ENCODE data around the gene AKIRIN2. TPM values are rescaled to one million over a fixed set of nuclear protein-coding genes. Genes with fewer than 3 reads are reported as not detected.

AKIRIN2 gene
- total RNA-seq, 1 experiment from 2014 or later = 32.9 TPM

DNA sequence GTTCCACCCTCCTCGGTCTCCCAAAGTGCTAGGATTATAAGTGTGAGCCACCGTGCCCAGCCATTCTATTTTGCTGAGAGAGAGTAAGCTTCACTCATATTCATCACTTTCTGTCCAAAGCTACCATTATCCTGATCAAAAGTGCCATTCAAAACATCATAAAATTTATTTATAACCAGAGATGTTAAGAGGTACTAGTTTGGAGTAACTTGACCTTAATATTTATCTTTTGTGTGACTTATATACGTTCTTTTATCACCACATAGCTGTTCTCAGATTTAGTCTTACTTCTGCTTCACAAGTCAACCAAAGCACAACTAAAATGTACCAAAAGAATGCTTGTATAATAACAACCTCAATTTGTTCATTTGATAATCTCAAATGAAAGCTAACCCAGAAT is 18.1 kb downstream of the AKIRIN2 start:
- no peak for DNase-seq
- H3K36me3 ChIP-seq (replicated peaks; ENCODE audit: control insufficient read depth, insufficient read depth, low read length) = peaks cover 1% of the 10 kb centered on the region
- no peak overlapping the region for H3K4me3 ChIP-seq (ENCODE audit: insufficient read depth, low read depth, low read length)
- no peaks in the 10 kb centered on the region for H3K27me3 ChIP-seq (ENCODE audit: control insufficient read depth, insufficient read depth, low read length)

- no peak for DNase-seq
- H3K4me3 ChIP-seq (ENCODE audit: insufficient read depth, low read depth, low read length) = no peak overlapping the region
- H3K27me3 ChIP-seq (ENCODE audit: control insufficient read depth, insufficient read depth, low read length) = no peaks in the 10 kb centered on the region
- H3K36me3 ChIP-seq (replicated peaks; ENCODE audit: control insufficient read depth, insufficient read depth, low read length) = peaks cover 1% of the 10 kb centered on the region
Measured at GRCh38 chr6:87682310-87682709, 19.7 kb downstream of the AKIRIN2 start.

DNA sequence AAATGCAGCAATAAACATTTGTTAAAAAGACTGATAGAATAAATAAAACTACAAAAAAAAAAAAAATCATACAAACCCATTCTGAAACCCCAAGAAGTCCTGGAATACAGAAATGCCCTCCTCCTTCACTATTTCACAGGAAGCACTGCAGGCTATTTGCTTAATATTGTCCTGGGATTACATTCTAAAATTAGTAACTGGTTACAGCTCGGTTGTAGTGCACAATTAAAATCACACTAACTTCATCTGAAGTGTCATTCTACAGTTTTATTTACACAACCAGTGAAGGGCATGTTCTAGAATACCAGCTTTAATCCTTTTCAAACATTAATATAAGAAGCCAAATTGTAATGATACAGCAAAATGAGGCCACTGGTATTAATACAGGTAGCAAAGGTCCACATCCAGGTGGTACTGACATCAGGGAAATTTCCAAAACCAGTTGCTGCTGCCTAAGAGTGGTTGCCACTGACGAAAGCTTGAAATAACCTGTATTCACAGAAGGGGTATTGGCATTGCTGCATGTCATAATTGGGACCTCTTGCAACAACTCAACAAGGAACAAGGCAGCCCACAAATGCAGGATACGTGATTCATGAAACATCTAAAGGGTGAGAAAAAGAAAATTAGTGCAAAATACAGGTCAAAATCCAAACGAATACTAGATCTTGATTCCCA is 26.9 kb downstream of the AKIRIN2 start:
- Histone ChIP-seq H3K4me3 (ENCODE audit: insufficient read depth, low read depth, low read length) (no peak overlapping the region), H3K27me3 (ENCODE audit: control insufficient read depth, insufficient read depth, low read length) (no peaks in the 10 kb centered on the region), H3K36me3 (replicated peaks; ENCODE audit: control insufficient read depth, insufficient read depth, low read length) (peaks cover 11% of the 10 kb centered on the region)
- DNase-seq = no peak

DNA sequence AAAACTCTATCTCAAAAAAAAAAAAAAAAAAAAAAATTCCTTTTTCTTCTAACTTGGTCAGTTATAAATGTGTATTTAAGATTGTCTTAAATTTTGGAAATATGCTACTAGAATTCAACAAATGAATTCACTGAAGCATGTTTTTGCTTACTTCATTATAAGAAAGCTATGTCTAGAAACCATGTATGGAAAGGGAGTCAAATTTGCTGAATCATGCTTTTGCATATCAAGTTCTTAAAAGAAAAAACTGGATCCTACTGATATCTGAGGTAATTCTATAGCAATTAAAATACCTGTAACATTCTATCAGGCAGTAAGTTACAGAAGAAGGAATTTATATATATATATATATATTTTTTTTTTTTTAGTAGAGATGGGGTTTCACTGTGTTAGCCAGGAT is 27.7 kb downstream of the AKIRIN2 start:
- Histone ChIP-seq H3K4me3 (ENCODE audit: insufficient read depth, low read depth, low read length) (no peak overlapping the region), H3K27me3 (ENCODE audit: control insufficient read depth, insufficient read depth, low read length) (no peaks in the 10 kb centered on the region), H3K36me3 (replicated peaks; ENCODE audit: control insufficient read depth, insufficient read depth, low read length) (peaks cover 11% of the 10 kb centered on the region)
- no peak for DNase-seq

DNA sequence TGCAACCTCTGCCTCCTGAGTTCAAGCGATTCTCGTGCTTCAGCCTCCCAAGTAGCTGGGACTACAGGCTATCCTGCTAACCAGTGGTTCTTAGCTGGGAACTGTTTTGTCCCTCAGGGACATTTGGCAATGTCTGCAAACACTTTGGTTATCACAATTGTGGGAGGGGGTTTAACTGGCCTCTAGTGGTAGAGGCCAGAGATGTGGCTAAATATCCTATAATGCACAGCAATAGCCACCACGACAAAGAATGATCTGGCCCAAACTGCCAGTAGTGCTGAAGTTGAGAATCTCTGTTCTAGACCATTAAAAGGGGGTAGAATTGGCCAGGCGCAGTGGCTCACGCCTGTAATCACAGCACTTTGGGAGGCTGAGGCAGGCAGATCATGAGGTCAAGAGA is 28.8 kb downstream of the AKIRIN2 start:
- no peaks in the 10 kb centered on the region for H3K27me3 ChIP-seq (ENCODE audit: control insufficient read depth, insufficient read depth, low read length)
- no peak for DNase-seq
- no peak overlapping the region for H3K4me3 ChIP-seq (ENCODE audit: insufficient read depth, low read depth, low read length)
- H3K36me3 ChIP-seq (replicated peaks; ENCODE audit: control insufficient read depth, insufficient read depth, low read length) = peaks cover 9% of the 10 kb centered on the region

DNA sequence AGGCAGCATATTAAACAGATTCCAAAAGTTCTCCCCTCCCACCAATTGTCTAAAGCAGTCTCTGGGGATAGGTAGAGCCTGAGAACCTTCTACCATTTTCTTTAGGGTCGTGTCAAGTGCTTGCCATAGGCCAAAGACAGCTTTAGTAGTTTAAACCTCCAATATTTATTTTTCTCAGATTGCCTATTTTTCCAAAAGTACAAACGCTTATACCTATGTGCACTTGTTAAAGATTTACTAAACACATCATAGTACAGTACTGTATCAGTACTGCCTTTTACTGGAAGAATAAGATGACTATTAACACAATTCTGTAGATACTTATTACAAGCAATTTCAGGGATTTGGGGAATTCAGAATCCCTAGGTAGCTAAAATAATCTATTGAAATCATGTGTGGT is 29.4 kb downstream of the AKIRIN2 start:
- Histone ChIP-seq H3K27me3 (ENCODE audit: control insufficient read depth, insufficient read depth, low read length) (no peaks in the 10 kb centered on the region), H3K36me3 (replicated peaks; ENCODE audit: control insufficient read depth, insufficient read depth, low read length) (peaks cover 9% of the 10 kb centered on the region), H3K4me3 (ENCODE audit: insufficient read depth, low read depth, low read length) (no peak overlapping the region)
- no peak for DNase-seq

DNA sequence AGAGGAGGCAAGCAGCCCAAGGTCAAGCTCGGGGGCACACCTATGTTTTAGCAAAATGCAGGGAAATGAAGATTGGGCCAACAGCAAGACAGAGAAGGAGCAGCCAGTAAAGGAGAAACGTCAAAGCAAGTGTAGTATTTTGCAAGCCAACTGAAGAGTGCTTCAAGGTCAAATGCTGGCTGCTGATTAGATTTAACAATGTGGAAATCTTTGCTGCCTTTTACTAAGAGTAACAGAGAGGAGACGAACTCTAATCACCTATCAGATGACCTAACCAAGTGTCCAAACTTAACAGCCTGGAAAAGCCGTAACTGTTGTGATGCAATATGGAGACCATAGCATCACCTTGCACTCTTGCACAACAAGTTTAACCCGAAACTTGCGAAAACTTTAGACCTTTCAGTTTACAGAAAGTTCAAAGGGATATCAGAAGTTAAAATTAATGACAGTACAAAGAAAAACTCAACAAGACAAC is 30.4 kb downstream of the AKIRIN2 start:
- Histone ChIP-seq H3K4me3 (ENCODE audit: insufficient read depth, low read depth, low read length) (no peak overlapping the region), H3K36me3 (replicated peaks; ENCODE audit: control insufficient read depth, insufficient read depth, low read length) (peaks cover 8% of the 10 kb centered on the region), H3K27me3 (ENCODE audit: control insufficient read depth, insufficient read depth, low read length) (no peaks in the 10 kb centered on the region)
- no peak for DNase-seq

DNA sequence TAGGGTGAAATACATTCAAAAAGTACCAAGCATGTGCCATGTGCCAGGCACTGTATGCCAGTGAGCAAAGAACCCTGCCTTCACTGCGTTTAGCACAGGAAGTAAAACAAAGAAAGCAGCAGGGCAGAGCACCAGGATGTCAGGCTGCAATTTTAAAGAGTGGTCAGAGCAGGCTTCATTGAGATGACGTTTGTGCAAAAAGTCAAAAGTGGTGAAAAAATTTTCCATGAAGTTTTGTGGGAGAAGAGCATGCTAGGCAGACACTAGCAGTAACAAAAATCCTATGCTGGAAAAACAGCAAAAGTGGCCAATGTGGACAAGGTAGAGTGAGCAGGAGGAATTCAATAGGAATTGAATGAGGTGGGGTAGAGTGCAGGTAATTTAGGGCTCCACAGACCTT is 31.3 kb downstream of the AKIRIN2 start:
- no peak for DNase-seq
- peaks cover 8% of the 10 kb centered on the region for H3K36me3 ChIP-seq (replicated peaks; ENCODE audit: control insufficient read depth, insufficient read depth, low read length)

GRCh38 chr6:87669051-87669450 is 33.0 kb downstream of the AKIRIN2 start:
- H3K27me3 ChIP-seq (ENCODE audit: control insufficient read depth, insufficient read depth, low read length) = no peaks in the 10 kb centered on the region
- peaks cover 3% of the 10 kb centered on the region; the same call in 1 of the 2 replicates for H3K36me3 ChIP-seq (replicated peaks; ENCODE audit: control insufficient read depth, insufficient read depth, low read length)
- DNase-seq = no peak
- H3K4me3 ChIP-seq (ENCODE audit: insufficient read depth, low read depth, low read length) = no peak overlapping the region

More for the DNA sequence above, 31.3 kb downstream of the AKIRIN2 start:
- Histone ChIP-seq H3K4me3 (ENCODE audit: insufficient read depth, low read depth, low read length) (no peak overlapping the region), H3K27me3 (ENCODE audit: control insufficient read depth, insufficient read depth, low read length) (no peaks in the 10 kb centered on the region)

- Histone ChIP-seq H3K27me3 (ENCODE audit: control insufficient read depth, insufficient read depth, low read length) (no peaks in the 10 kb centered on the region), H3K36me3 (replicated peaks; ENCODE audit: control insufficient read depth, insufficient read depth, low read length) (peaks cover 3% of the 10 kb centered on the region; the same call in 1 of the 2 replicates), H3K4me3 (ENCODE audit: insufficient read depth, low read depth, low read length) (no peak overlapping the region)
- no peak for DNase-seq
Measured at GRCh38 chr6:87668013-87668412, 34.0 kb downstream of the AKIRIN2 start.

- H3K4me3 ChIP-seq (ENCODE audit: insufficient read depth, low read depth, low read length) = no peak overlapping the region
- H3K27me3 ChIP-seq (ENCODE audit: control insufficient read depth, insufficient read depth, low read length) = no peaks in the 10 kb centered on the region
- 0 out of 2 replicates have a peak, but pooled peaks cover 1% of the 10 kb centered on the region for H3K36me3 ChIP-seq (replicated peaks; ENCODE audit: control insufficient read depth, insufficient read depth, low read length)
- no peak for DNase-seq
Measured at GRCh38 chr6:87667032-87667431, 35.0 kb downstream of the AKIRIN2 start.

DNA sequence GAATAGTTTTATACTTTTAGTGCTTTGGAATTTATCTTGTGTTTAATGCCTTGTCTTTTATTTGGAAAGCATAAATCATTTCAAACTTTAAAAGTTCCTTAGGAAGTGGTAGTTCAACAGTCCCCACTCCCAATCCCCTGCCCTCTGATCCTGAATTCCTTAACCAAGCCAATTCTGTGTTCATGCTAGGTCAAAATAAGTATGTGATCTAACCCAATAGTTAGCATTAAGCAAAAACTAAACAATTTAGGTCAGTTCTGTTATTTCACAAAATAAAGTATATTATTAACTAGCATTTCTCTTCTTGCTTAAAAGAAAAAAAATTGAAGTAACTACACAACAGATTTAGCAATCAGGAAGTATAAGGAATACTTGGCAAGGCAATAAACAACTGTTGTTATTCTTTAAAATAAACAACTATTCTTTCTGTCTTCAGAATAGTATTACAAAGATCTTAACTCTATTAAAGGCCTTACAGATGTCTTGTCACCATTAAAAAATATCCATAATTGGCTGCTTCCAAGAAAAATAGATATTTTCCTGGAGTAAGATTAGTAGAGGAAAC is 37.0 kb downstream of the AKIRIN2 start:
- Histone ChIP-seq H3K27me3 (ENCODE audit: control insufficient read depth, insufficient read depth, low read length) (no peaks in the 10 kb centered on the region), H3K4me3 (ENCODE audit: insufficient read depth, low read depth, low read length) (no peak overlapping the region), H3K36me3 (replicated peaks; ENCODE audit: control insufficient read depth, insufficient read depth, low read length) (peaks cover 7% of the 10 kb centered on the region)
- no peak for DNase-seq

DNA sequence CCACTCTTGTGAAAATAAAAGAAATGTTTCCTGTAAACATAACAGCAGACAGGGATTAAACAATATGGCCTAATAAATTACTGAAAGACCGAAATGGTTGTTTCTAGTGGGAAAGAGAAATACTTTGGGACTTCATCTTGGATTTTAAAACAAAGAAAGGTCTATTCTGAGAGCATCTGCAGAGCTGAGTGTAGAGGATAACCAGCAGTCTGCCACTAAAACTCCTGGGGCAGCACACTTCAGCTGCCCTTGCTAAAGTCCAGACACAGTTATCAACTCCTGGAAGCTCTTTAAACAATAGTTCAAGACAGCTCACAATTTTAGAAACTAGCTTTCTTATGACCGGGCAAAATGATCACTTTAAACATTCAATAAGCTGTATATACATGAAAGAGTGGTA is 38.6 kb downstream of the AKIRIN2 start:
- peaks cover 7% of the 10 kb centered on the region for H3K36me3 ChIP-seq (replicated peaks; ENCODE audit: control insufficient read depth, insufficient read depth, low read length)
- H3K4me3 ChIP-seq (ENCODE audit: insufficient read depth, low read depth, low read length) = no peak overlapping the region
- no peaks in the 10 kb centered on the region for H3K27me3 ChIP-seq (ENCODE audit: control insufficient read depth, insufficient read depth, low read length)
- DNase-seq = no peak

GRCh38 chr6:87661503-87661902 is 40.5 kb downstream of the AKIRIN2 start:
- Histone ChIP-seq H3K36me3 (replicated peaks; ENCODE audit: control insufficient read depth, insufficient read depth, low read length) (peaks cover 10% of the 10 kb centered on the region), H3K27me3 (ENCODE audit: control insufficient read depth, insufficient read depth, low read length) (no peaks in the 10 kb centered on the region), H3K4me3 (ENCODE audit: insufficient read depth, low read depth, low read length) (no peak overlapping the region)
- no peak for DNase-seq

DNA sequence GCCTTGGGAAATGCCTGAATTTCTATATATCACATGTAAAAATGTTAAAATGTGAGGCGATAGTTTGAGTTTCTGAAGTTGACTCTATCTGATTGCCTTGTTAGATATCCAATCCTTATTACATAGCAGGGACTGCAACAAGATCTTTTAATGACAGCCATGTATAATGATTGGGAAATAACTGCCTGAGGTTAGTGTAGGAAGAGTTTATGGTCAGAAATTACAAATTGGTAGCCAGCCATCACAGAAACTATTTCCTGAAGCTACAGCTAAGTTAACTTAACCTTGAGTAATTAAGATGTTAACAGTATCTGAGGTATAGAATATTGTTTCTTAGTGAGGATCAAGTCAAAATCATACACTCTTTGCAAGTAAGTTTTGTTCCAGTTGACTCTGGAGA is 41.0 kb downstream of the AKIRIN2 start:
- H3K27me3 ChIP-seq (ENCODE audit: control insufficient read depth, insufficient read depth, low read length) = no peaks in the 10 kb centered on the region
- H3K4me3 ChIP-seq (ENCODE audit: insufficient read depth, low read depth, low read length) = no peak overlapping the region
- no peak for DNase-seq
- H3K36me3 ChIP-seq (replicated peaks; ENCODE audit: control insufficient read depth, insufficient read depth, low read length) = peaks cover 10% of the 10 kb centered on the region
